GM18519 (cell line): Measurements from ENCODE around the gene EIF6.
A peak's percentile ranks its signal among the peaks of the same experiment; 100 is the strongest.

Experiments used
- ATAC-seq: cut with Tn5 transposase; IDR thresholded peaks from one replicate; pipeline ENCODE4 v1.9.1; 2021; ENCODE audit warnings: mild to moderate bottlenecking, moderate library complexity; ENCODE audit not compliant: unreplicated experiment, low FRiP score

Gene EIF6

DNA sequence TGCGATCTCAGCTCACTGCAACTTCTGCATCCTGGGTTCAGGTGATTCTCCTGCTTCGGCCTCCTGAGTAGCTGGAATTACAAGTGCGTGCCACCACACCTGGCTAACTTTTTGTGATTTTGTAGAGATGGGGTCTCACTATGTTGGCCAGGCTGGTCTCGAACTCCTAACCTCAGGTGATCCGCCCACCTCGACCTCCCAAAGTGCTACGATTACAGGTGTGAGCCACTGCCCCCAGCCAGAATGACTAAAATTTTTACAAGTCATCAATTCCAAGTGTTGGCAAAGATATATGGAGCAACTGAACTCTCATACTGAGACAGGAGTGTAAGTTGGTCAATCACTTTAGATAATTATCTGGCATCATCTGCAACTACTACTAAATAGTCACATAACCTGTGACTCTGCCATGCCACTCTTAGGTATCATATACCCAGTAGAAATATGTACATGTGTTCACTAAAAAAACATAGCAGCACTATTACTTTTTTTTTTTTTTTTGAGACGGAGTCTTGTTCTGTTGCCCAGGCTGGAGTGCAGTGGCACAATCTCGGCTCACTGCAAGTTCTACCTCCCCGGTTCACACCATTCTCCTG lies 3.0 kb downstream of the EIF6 start:
- no peak for ATAC-seq

DNA sequence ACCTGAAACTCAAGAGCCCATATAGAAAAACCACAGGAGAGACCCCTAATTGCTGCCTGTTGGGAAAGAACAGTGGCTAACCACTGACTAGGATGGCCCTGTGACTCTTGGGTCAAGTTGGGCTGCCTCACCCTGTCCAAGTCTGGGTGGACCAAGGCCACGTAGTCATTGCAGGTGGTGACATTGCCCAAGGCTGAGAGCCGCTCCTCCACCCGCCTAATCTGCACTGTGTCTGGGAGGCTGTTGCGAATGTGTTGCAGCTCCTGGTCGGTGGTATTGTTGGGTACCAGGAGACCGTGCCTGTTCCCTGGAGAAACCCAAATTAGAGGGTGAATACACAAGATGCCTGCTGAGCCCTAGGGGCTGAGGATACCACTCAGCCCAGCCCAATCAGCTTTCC lies 4.0 kb downstream of the EIF6 start:
- ATAC-seq: no peak

DNA sequence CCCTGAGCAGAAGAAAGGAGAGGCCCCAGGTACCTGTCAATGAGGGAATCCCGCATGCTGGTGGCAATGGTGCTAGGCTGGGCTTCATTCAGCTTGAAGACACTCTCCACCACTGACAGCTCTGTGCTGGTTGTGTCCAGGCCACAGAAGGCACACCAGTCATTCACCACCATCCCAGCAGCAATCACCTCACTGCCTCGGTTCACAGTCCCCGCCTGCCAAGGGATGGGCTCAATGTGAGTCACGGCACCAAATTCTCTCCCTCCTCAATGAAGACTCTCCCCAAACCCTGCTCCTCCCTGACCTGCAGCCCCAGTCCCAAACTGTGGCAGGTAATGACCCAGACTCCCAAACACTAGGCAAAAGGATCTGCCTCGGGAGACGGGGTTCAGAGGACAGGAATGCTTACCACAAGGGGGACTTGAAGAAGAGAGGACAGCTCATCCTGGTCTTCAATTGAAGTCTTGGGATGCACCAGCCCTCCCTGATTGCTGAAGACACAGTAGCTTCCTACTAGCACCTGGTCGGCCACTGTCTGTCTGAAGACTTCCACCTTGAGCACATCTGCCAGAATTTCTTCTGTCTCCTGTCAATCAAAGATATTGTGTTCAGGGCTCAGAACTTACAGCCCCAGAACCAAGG lies 4.9 kb downstream of the EIF6 start:
- ATAC-seq: no peak

DNA sequence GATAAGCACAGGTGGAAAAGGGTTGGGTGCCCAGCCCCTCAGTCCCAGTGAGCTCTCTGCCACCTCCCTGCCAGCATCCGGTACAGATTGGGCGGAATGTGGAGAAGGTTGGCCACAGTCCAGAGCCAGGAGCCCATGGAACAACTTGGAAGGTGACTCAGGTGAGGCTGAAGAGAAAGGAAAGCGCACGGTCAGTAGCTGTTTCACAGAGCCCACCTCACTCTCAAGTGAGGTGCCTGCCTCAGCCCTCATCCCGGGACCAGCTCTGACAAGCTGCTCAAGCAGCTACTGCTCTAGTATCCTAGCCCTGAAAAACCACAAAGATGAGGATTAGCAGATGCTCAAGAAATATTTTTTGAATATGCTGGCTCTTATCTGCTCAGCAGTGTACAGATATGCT lies 5.5 kb downstream of the EIF6 start:
- ATAC-seq: no peak

DNA sequence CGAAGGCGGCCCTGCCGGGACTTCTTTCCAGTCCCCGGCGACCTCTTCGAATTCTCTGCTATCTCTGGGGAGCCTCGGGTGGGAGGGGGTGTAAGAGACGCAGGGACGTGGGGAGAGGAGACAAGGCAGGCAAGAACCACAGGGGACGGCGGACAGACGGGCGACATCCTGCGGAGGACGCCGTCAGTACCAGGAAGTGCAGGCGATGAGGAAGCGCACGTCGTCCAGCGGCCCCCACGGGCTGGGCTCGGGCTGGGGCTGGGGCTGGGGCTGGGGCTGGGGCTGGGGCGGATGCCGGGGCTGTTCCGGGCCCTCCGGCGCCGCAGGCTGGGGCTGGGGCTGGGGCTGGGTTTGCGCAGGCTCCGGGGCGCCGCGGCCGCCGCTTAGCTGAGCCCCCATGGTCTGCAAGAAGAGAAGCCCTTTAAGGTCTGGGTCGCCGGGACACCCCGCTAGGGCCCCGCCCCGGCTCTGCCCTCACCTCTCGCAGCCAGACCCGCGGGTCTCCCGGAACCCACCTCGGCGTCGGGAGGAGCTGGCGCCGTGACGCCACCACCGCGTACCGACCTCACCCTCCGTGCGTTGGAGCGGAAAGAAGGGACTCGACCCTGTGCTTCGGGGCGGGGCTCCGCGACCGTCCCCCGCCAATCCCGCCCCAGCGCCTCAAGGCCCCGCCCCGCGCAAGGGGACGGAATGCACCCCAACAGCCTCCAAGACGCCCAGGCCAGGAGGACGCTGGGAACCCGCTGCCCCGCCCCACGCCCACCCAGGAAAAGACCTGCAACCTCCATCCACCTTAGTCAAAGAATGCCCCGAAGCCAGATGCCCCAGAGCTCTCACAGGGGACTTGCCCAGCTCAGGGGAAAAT lies 6.8 kb downstream of the EIF6 start, which contains the start of gene MMP24OS:
TSS of gene MMP24OS (minus strand) at position 592 of the 865 bp plus-strand sequence. CDS start at position 399, 193 bp downstream.
- ATAC-seq: peak; percentile 55

DNA sequence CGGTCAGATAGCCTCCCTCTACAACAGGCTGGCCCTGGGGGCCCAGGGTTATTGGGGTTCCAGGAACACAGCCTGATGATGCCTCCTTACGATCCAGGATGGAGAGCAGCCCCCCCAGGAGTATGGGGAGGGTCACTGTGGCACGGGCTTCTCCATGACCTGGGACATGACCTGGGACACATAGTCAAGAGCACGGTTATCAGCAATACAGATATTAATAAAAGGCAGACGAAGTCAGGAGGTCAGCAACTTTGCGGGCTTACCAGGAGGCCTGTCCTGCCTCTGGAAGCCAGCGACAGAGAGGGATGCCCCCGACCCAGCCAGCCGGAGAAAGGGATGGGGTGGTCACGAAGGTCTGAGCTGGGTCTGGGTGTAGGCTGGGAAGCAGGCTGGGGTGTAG lies 7.4 kb downstream of the EIF6 start:
- ATAC-seq: no peak

DNA sequence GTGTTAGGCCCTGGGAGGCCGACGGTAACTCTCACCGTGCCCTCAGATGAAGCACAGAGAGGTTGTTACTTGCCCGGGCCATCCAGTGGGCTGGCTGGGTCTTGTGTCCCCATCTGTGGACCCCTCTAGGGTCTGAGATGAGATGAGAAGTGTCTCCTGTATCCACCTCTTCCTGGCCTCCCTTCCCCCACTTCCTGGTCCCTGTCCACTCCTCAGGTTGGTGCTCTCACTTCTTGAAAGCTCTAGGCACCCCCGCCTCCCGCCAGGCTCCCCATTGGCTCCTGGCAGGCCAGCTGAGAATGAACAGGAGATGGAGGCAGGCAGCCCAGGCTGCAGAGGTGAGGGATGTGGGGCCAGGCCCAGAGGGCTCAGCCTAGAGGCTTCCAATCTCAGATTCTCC lies 8.2 kb downstream of the EIF6 start:
- ATAC-seq: no peak

DNA sequence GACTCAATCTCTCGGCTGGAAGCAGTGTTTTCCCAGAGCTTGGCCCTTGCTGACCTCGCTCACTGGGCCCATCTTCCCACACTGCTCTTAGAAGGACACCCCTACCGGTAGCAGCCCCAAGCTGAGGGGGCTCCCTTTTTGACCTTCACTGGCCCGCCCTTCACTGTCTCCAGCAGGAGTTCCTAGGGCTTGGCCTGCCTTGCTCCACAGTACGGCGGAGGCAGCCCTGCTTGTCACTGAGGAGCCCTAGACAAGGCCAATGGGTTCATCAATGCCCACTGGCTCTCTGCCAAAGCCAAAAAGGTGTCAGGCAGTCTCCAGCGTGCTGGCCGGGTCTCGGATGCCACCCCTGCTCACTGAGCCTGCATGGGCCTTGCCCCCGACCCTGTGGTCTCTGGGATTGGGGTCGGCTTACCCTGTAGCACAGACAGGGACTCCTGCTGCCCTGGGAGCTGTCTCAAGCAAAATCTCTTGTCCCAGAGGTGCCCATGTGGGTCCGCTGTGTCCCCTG lies 8.8 kb downstream of the EIF6 start:
- no peak for ATAC-seq

DNA sequence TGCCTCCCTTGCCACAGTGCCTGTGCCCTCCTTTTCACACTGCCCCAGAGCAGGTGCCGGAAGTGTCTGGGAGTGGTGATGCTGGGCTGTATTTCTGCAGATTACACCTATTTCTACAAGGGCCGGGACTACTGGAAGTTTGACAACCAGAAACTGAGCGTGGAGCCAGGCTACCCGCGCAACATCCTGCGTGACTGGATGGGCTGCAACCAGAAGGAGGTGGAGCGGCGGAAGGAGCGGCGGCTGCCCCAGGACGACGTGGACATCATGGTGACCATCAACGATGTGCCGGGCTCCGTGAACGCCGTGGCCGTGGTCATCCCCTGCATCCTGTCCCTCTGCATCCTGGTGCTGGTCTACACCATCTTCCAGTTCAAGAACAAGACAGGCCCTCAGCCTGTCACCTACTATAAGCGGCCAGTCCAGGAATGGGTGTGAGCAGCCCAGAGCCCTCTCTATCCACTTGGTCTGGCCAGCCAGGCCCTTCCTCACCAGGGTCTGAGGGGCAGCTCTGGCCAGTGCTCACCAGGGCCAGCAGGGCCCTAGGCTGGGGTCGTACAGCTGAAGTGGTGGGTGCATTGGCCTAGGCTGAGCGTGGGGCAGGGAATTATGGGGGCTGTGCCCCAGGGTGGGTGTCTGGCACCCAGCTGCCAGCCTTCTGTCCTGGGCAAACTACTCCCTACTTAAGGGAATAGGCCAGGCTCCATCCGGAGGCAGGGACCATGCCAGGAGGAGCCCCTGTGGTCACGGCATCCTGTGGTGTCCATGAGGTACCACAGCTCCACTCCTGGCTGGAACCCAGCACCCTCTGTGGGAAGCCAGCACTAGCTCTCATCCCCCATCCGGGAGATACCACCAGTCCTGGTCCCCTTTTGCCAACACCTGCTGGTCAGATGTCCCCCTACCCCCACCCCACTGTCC lies 10.1 kb downstream of the EIF6 start:
- ATAC-seq: no peak

DNA sequence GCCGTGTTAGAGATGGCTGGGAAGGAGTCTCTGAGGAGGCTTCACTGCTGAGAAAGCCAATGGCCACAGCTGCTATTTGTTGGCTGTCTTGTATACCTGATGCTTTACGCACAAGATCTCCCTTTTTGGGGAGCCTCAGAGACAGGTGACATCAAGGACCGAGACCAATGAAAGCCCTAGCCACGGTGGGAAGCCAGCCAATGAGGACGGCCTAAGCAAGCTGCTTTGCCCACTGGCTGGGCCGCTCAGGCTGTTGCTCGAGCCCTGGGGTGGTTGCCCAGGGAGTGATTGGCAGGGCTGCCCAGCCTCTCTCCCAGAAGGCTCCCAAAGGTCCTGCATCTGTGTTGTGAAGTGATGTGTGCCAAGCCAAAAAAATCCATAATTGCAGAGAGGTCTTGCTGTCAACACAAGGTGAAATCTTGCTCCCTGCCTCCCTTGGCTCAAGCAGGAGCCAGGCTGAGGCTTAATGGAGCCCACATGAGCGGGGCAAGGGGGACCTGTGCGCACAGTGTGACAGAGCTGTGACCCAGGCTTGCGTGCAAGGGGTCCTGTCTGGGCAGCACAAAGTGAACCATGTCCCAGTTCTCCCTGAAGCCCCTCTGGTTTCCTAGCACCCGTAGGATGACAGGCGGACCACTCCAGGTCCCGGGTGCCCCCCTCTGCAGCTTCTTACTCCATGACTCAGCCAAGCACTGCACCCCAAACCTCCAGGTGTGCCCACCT lies 11.0 kb downstream of the EIF6 start:
- no peak for ATAC-seq

DNA sequence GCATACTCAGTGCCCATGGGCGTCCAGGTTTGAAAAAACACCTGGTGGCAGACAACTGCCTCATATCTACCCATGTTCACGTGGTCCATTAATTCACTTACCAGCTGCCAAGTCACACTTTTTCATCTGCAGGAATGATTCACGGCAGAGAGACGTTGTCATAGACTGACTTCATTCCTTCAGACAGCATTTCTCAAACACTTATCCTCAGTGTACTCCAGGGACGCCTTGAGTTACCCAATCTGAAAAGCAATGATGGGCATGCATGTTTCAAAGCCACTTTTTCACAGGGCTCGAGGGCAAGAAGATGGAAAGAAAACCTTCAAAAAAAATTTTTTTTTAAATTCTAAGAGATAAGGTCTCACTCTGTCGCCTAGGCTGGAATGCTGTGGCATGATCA lies 12.7 kb downstream of the EIF6 start:
- no peak for ATAC-seq

DNA sequence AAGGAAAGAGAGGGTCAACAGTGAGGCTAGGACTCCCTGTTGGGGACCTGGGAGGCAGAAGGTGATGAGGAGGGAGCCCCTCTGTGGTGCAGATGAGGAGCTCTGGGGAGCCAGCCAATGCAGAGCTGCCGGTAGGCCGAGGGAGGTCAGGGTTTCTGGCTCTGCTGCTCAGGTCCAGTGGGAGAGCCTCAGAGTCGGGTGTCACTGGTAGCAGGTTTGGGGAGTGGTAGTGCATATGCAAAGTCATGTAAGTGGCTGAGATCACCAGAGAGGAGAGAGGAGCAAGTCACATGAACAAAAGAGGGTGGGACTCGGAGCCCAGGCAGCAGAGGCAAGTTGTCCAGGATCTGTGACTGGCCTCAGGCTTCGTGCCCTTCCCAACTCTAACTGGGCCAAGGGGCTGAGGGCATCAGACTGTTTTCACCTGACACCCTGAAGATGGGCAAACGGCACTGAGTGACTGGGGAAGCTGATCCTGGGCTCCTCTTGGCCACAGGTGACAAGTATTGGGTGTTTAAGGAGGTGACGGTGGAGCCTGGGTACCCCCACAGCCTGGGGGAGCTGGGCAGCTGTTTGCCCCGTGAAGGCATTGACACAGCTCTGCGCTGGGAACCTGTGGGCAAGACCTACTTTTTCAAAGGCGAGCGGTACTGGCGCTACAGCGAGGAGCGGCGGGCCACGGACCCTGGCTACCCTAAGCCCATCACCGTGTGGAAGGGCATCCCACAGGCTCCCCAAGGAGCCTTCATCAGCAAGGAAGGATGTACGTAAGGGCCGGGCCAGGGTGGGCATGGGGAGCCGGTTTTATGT lies 13.3 kb downstream of the EIF6 start:
- ATAC-seq: no peak

DNA sequence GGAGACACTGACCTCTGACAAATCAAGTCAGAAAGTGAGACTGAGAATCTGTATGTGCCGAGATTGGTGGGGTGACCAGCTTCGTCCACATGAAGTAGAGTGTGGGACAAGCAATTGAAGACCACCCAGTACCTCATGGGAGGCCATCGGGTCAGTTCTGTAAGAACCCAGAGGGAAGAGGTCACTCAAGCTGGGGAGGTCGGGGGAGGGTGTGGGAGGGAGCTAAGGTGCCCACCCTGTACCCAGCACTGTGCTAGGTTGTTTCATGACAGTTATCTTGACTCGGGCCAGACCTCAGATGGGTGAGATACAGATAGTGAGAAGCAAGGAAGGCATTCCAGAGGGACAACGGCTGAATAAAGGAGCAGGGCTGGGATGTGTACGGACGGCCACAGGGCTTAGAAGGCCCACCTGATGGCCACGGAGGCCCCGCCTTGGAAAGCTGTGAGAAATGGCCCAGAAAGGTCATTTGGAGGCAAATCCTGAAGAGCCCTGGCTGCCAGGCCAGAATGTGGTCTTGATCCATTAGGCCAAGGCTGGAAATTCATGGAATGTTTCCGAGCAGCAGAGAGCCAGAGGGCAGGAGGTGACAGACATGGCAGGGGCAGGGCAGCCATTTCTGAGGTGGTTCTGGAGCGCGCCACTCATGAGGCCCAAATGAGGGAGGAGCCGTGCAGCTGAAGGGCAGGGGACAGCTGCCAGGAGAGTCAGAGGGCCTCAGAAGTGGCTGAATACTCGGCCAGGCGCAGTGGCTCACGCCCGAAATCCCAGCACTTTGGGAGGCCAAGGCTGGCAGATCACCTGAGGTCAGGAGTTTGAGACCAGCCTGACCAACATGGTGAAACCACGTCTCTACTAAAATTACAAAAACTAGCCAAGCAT lies 14.3 kb downstream of the EIF6 start:
- no peak for ATAC-seq

DNA sequence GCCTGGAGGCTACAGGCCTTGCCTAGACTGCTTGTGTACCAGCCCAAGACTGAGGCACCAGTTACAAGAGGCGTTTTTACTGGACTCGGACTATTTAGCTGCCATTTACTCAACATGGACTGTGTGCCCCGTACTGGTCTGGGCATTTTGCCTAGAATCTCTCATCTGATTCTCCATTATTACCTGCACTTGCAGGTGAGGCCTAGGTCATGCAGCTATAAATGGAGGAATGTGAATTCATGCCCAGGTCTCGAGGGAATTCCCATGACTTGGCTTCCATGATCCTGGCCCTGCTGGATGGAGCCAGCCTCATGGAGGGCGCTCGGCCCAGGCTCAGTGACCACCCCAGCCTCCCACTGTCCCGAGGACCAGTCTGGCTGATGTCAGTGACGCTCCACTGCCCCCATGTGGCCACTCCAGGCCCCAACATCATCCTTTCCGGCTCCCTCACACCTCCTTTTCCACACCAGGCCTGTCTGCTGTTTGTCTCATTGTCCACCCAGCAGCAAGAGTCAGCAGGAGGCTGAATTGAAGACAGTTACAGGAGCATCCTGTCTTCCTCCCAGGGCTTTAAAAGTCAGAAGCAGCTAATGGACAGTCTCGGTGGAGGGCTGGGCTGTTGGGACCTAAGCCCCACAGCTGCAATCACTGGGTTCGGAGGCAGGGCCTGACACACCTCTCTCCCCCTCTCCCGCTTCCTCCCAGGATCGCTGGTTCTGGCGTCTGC lies 15.4 kb downstream of the EIF6 start:
- ATAC-seq: no peak

DNA sequence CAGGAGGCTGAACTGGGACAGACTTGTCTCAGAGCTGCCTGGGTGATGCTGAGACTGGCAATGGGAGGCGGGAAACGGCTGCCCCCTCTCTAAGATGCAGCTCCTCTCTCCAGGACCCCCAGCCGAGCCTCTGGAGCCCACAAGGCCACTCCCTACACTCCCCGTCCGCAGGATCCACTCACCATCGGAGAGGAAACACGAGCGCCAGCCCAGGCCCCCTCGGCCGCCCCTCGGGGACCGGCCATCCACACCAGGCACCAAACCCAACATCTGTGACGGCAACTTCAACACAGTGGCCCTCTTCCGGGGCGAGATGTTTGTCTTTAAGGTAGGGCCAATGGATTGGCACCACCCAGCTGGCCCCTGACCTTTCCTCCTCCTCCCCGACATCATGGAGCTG lies 17.5 kb downstream of the EIF6 start:
- ATAC-seq: no peak

DNA sequence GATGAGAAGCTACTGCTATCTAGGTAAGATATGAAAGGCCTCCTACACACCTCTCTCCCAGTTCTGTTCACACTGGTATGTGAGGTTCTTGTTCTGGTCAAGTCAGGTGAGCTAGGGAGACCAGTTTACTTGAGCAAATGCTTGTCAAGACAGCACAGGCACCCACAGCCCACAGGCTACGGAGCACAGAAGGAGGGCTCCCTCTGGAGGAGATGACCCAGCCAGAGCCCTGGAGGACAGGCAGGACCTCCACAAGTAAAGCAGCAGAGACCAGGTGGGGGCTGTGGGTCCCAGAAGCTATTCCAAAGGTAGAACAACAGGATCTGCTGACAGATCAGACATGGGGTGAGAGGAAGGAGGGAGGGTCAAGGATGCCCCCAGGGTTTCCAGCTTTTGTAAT lies 19.8 kb downstream of the EIF6 start:
- ATAC-seq: no peak
